A549 (cell line): Measurements from ENCODE around the gene SKAP1.

Experiments used
- CEBPB ChIP-seq, 2 experiments: fragments of >200 bp in 1 of 2; sonication (Bioruptor Twin) in 1 of 2; formaldehyde crosslinking in 1 of 2; IDR thresholded peaks; 2 replicates each; pipeline ENCODE4 v1.6.1; 2012 to 2016
- HMGXB4 ChIP-seq: fragments of 250-450 bp; sonication (Bioruptor Pico); IDR thresholded peaks from 2 replicates; pipeline ENCODE4 v1.5.0; 2021; ENCODE audit warnings: mild to moderate bottlenecking, moderate library complexity, borderline replicate concordance
- HOXA7 ChIP-seq: fragments of 250-450 bp; sonication (Bioruptor Pico); IDR thresholded peaks from 2 replicates; pipeline ENCODE4 v1.5.0; 2020; ENCODE audit warnings: mild to moderate bottlenecking, moderate library complexity
- KDM5A ChIP-seq: fragments of 200-600 bp; sonication (generic); IDR thresholded peaks from 2 replicates; pipeline ENCODE4 v1.6.1; 2016; ENCODE audit warnings: antibody characterized with exemption, mild to moderate bottlenecking
- POLR2A ChIP-seq: IDR thresholded peaks from 2 replicates; pipeline ENCODE4 v1.6.1; 2012; ENCODE audit warnings: mild to moderate bottlenecking, low read length
- POLR2AphosphoS2 ChIP-seq: conservative IDR thresholded peaks from 2 replicates; pipeline ENCODE4 v1.6.1; 2012; ENCODE audit warnings: low read length, improper control_type of control experiment, inconsistent platforms
- RCOR1 ChIP-seq: fragments of 150-350 bp; IDR thresholded peaks from 2 replicates; pipeline ENCODE4 v1.6.1; 2014; ENCODE audit warnings: antibody characterized with exemption, low read length, low read depth
- SREBF2 ChIP-seq: fragments of 450-650 bp; IDR thresholded peaks from 2 replicates; pipeline ENCODE4 v1.6.1; 2014; ENCODE audit warnings: mild to moderate bottlenecking, moderate library complexity
- ZC3H11A ChIP-seq: fragments of 450-650 bp; IDR thresholded peaks from 2 replicates; pipeline ENCODE4 v1.6.1; 2014; ENCODE audit warnings: antibody characterized with exemption, mild to moderate bottlenecking
- TF ChIP-seq, protein P1 (sequence below): fragments of >200 bp; sonication (Bioruptor Twin); formaldehyde crosslinking; IDR thresholded peaks from 3 replicates; pipeline ENCODE4 v1.5.1; 2016
- TF ChIP-seq, protein P2 (sequence below): IDR thresholded peaks from 2 replicates; pipeline ENCODE4 v1.6.1; 2012
- TF ChIP-seq, protein P3 (sequence below): IDR thresholded peaks from 2 replicates; pipeline ENCODE4 v1.6.1; 2012; ENCODE audit warnings: low read depth, borderline replicate concordance

DNA sequence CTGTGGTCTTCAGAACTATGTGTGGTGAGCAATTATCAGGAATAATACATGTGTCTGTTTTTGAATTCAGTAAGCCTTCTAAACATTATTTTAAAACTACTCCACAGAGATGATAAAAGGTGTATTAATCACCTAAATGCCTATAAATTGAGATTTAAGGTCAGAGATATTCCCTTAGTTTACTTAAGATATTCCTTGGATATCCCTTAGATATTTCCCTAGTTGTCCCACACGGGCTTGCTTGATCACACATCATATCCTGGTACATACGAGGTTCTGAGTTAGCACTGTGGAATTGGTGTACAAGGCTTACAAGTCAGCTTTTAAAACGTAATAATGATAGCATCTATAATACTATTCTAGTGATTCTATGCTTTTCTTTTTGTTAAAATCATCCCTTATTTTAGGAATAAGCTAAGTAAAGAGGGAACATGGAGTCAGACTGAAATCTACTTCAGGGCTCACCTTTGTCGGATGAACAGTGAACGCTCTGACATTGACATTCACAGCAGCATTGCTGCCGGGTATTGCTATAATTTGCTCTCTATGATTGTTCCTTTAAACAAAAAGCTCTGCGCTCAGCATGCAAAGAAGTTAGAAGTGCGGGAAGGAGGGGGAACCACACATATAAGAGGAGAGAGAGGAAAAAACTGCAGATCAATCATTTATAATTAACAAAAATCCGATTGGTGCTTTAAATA is 136.5 kb downstream of the SKAP1 start:
- TF ChIP-seq, protein P1, sequence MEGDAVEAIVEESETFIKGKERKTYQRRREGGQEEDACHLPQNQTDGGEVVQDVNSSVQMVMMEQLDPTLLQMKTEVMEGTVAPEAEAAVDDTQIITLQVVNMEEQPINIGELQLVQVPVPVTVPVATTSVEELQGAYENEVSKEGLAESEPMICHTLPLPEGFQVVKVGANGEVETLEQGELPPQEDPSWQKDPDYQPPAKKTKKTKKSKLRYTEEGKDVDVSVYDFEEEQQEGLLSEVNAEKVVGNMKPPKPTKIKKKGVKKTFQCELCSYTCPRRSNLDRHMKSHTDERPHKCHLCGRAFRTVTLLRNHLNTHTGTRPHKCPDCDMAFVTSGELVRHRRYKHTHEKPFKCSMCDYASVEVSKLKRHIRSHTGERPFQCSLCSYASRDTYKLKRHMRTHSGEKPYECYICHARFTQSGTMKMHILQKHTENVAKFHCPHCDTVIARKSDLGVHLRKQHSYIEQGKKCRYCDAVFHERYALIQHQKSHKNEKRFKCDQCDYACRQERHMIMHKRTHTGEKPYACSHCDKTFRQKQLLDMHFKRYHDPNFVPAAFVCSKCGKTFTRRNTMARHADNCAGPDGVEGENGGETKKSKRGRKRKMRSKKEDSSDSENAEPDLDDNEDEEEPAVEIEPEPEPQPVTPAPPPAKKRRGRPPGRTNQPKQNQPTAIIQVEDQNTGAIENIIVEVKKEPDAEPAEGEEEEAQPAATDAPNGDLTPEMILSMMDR = no peak
- TF ChIP-seq HMGXB4 = no peak
- TF ChIP-seq POLR2A = no peak
- TF ChIP-seq SREBF2 = no peak
- TF ChIP-seq, protein P2, sequence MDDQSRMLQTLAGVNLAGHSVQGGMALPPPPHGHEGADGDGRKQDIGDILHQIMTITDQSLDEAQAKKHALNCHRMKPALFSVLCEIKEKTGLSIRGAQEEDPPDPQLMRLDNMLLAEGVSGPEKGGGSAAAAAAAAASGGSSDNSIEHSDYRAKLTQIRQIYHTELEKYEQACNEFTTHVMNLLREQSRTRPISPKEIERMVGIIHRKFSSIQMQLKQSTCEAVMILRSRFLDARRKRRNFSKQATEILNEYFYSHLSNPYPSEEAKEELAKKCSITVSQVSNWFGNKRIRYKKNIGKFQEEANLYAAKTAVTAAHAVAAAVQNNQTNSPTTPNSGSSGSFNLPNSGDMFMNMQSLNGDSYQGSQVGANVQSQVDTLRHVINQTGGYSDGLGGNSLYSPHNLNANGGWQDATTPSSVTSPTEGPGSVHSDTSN = no peak
- TF ChIP-seq ZC3H11A = no peak
- TF ChIP-seq, protein P3, sequence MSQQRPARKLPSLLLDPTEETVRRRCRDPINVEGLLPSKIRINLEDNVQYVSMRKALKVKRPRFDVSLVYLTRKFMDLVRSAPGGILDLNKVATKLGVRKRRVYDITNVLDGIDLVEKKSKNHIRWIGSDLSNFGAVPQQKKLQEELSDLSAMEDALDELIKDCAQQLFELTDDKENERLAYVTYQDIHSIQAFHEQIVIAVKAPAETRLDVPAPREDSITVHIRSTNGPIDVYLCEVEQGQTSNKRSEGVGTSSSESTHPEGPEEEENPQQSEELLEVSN = no peak
- TF ChIP-seq POLR2AphosphoS2 = no peak
- TF ChIP-seq CEBPB (IDR thresholded peaks at IDR 0.05) = no peak
- no peak for TF ChIP-seq RCOR1
- no peak for TF ChIP-seq HOXA7 (CRISPR knock-in tag)
- no peak for TF ChIP-seq KDM5A
